ENCODE data around the gene PPM1M.
A peak's percentile ranks its signal among the peaks of the same experiment; 100 is the strongest.

PPM1M gene

GRCh38 chr3:52240886-52241370 lies 4.6 kb upstream of the PPM1M start:
- H3K4me3 Mint-ChIP-seq: peak overlapping the region; percentile 97
- H3K36me3 Mint-ChIP-seq (ENCODE audit: low read depth): peaks cover 25% of the 10 kb centered on the region
- H3K4me1 Mint-ChIP-seq (ENCODE audit: low read depth): peaks cover 57% of the 10 kb centered on the region
- no peaks in the 10 kb centered on the region for H3K9me3 Mint-ChIP-seq
- no peaks in the 10 kb centered on the region for H3K27me3 Mint-ChIP-seq (ENCODE audit: low read depth)
- peak overlapping the region; percentile 98 for H3K27ac Mint-ChIP-seq

GRCh38 chr3:52242039-52242438 lies 3.5 kb upstream of the PPM1M start:
- H3K36me3 Mint-ChIP-seq (ENCODE audit: low read depth): peaks cover 28% of the 10 kb centered on the region
- H3K4me1 Mint-ChIP-seq (ENCODE audit: low read depth): peaks cover 62% of the 10 kb centered on the region
- H3K4me3 Mint-ChIP-seq: peak overlapping the region; percentile 4
- no peaks in the 10 kb centered on the region for H3K27me3 Mint-ChIP-seq (ENCODE audit: low read depth)
- H3K27ac Mint-ChIP-seq: peak overlapping the region; percentile 27
- no peaks in the 10 kb centered on the region for H3K9me3 Mint-ChIP-seq

- H3K4me3 Mint-ChIP-seq: peak overlapping the region; percentile 82
Observed at GRCh38 chr3:52243791-52244628, 1.5 kb upstream of the PPM1M start.

GRCh38 chr3:52246264-52246620 lies 683 bp downstream of the PPM1M start:
- Mint-ChIP-seq H3K27me3 (ENCODE audit: low read depth) (no peaks in the 10 kb centered on the region), H3K36me3 (ENCODE audit: low read depth) (peaks cover 41% of the 10 kb centered on the region), H3K27ac (peak overlapping the region; percentile 90), H3K9me3 (no peaks in the 10 kb centered on the region), H3K4me3 (peak overlapping the region; percentile 86), H3K4me1 (ENCODE audit: low read depth) (peaks cover 70% of the 10 kb centered on the region)

More at GRCh38 chr3:52243791-52244628, 1.5 kb upstream of the PPM1M start:
- Mint-ChIP-seq H3K27ac (peak overlapping the region; percentile 87), H3K27me3 (ENCODE audit: low read depth) (no peaks in the 10 kb centered on the region), H3K4me1 (ENCODE audit: low read depth) (peaks cover 70% of the 10 kb centered on the region), H3K36me3 (ENCODE audit: low read depth) (peaks cover 38% of the 10 kb centered on the region), H3K9me3 (no peaks in the 10 kb centered on the region)

GRCh38 chr3:52246728-52247408 lies 1.3 kb downstream of the PPM1M start:
- Mint-ChIP-seq H3K36me3 (ENCODE audit: low read depth) (peaks cover 43% of the 10 kb centered on the region), H3K9me3 (no peaks in the 10 kb centered on the region), H3K4me3 (peak overlapping the region; percentile 86), H3K27me3 (ENCODE audit: low read depth) (no peaks in the 10 kb centered on the region), H3K27ac (peak overlapping the region; percentile 90), H3K4me1 (ENCODE audit: low read depth) (peaks cover 68% of the 10 kb centered on the region)

GRCh38 chr3:52247409-52248164 lies 2.0 kb downstream of the PPM1M start:
- Mint-ChIP-seq H3K9me3 (no peaks in the 10 kb centered on the region), H3K4me3 (peak overlapping the region; percentile 86), H3K27ac (peak overlapping the region; percentile 90), H3K36me3 (ENCODE audit: low read depth) (peaks cover 48% of the 10 kb centered on the region), H3K4me1 (ENCODE audit: low read depth) (peaks cover 70% of the 10 kb centered on the region), H3K27me3 (ENCODE audit: low read depth) (no peaks in the 10 kb centered on the region)

GRCh38 chr3:52248165-52248541 lies 2.6 kb downstream of the PPM1M start:
- no peaks in the 10 kb centered on the region for H3K9me3 Mint-ChIP-seq
- H3K36me3 Mint-ChIP-seq (ENCODE audit: low read depth): peaks cover 52% of the 10 kb centered on the region

GRCh38 chr3:52248816-52249547 lies 3.4 kb downstream of the PPM1M start:
- H3K36me3 Mint-ChIP-seq (ENCODE audit: low read depth): peaks cover 53% of the 10 kb centered on the region
- peak overlapping the region; percentile 77 for H3K27ac Mint-ChIP-seq
- peaks cover 76% of the 10 kb centered on the region for H3K4me1 Mint-ChIP-seq (ENCODE audit: low read depth)
- peak overlapping the region; percentile 37 for H3K4me3 Mint-ChIP-seq
- H3K27me3 Mint-ChIP-seq (ENCODE audit: low read depth): no peaks in the 10 kb centered on the region
- H3K9me3 Mint-ChIP-seq: no peaks in the 10 kb centered on the region

More at GRCh38 chr3:52248165-52248541, 2.6 kb downstream of the PPM1M start:
- Mint-ChIP-seq H3K27ac (peak overlapping the region; percentile 85), H3K4me1 (ENCODE audit: low read depth) (peaks cover 75% of the 10 kb centered on the region), H3K27me3 (ENCODE audit: low read depth) (no peaks in the 10 kb centered on the region), H3K4me3 (no peak overlapping the region)

GRCh38 chr3:52249683-52250082 lies 4.1 kb downstream of the PPM1M start:
- Mint-ChIP-seq H3K4me1 (ENCODE audit: low read depth) (peaks cover 76% of the 10 kb centered on the region), H3K9me3 (no peaks in the 10 kb centered on the region), H3K27me3 (ENCODE audit: low read depth) (no peaks in the 10 kb centered on the region)

GRCh38 chr3:52250122-52250521 lies 4.6 kb downstream of the PPM1M start:
- H3K27ac Mint-ChIP-seq: peak overlapping the region; percentile 77
- H3K27me3 Mint-ChIP-seq (ENCODE audit: low read depth): no peaks in the 10 kb centered on the region
- H3K36me3 Mint-ChIP-seq (ENCODE audit: low read depth): peaks cover 59% of the 10 kb centered on the region
- H3K4me3 Mint-ChIP-seq: no peak overlapping the region
- H3K4me1 Mint-ChIP-seq (ENCODE audit: low read depth): peaks cover 74% of the 10 kb centered on the region
- H3K9me3 Mint-ChIP-seq: no peaks in the 10 kb centered on the region

More at GRCh38 chr3:52249683-52250082, 4.1 kb downstream of the PPM1M start:
- H3K27ac Mint-ChIP-seq: peak overlapping the region; percentile 77
- H3K4me3 Mint-ChIP-seq: peak overlapping the region; percentile 7
- H3K36me3 Mint-ChIP-seq (ENCODE audit: low read depth): peaks cover 58% of the 10 kb centered on the region

- H3K27me3 Mint-ChIP-seq (ENCODE audit: low read depth): no peaks in the 10 kb centered on the region
Observed at GRCh38 chr3:52253314-52254304, 8.1 kb downstream of the PPM1M start.

GRCh38 chr3:52254608-52255007 lies 9.0 kb downstream of the PPM1M start:
- Mint-ChIP-seq H3K36me3 (ENCODE audit: low read depth) (peaks cover 72% of the 10 kb centered on the region), H3K4me1 (ENCODE audit: low read depth) (peaks cover 81% of the 10 kb centered on the region), H3K27me3 (ENCODE audit: low read depth) (no peaks in the 10 kb centered on the region), H3K4me3 (peak overlapping the region; percentile 65), H3K27ac (peak overlapping the region; percentile 98), H3K9me3 (no peaks in the 10 kb centered on the region)

More at GRCh38 chr3:52253314-52254304, 8.1 kb downstream of the PPM1M start:
- Mint-ChIP-seq H3K4me3 (peak overlapping the region; percentile 89), H3K4me1 (ENCODE audit: low read depth) (peaks cover 79% of the 10 kb centered on the region), H3K36me3 (ENCODE audit: low read depth) (peaks cover 69% of the 10 kb centered on the region), H3K27ac (peak overlapping the region; percentile 98), H3K9me3 (no peaks in the 10 kb centered on the region)

- Mint-ChIP-seq H3K4me1 (ENCODE audit: low read depth) (peaks cover 78% of the 10 kb centered on the region), H3K9me3 (no peaks in the 10 kb centered on the region), H3K27ac (no peak overlapping the region), H3K27me3 (ENCODE audit: low read depth) (no peaks in the 10 kb centered on the region), H3K36me3 (ENCODE audit: low read depth) (peaks cover 75% of the 10 kb centered on the region), H3K4me3 (no peak overlapping the region)
Observed at GRCh38 chr3:52256159-52256558, 10.6 kb downstream of the PPM1M start.
